H1 (cell line): ENCODE results near the gene RPS6KC1. TPM values are rescaled to one million over a fixed set of nuclear protein-coding genes. Genes with fewer than 3 reads are reported as not detected.
A peak's percentile ranks its signal among the peaks of the same experiment; 100 is the strongest.

Source experiments
- CTCF ChIA-PET: fragments of 300-600 bp; sonication (Branson Sonifier 250); formaldehyde crosslinking; loops from one replicate; lab custom pipeline; 2021; ENCODE audit not compliant: partially characterized antibody; lab: Charles Lee
- POLR2A ChIA-PET: fragments of 300-600 bp; sonication (Branson Sonifier 250); formaldehyde crosslinking; loops from one replicate; lab custom pipeline; 2021; ENCODE audit warnings: inconsistent platforms; ENCODE audit not compliant: partially characterized antibody; lab: Charles Lee
- DNase-seq, 2 experiments: peaks; one replicate each; pipeline versions ENCODE4 v3.0.0 to v3.0.0-alpha.2; 2010 to 2022; ENCODE audit warnings: low spot score in 2 of 2, low read depth in 1 of 2, mixed read lengths in 1 of 2
- FAIRE-seq: peaks from 2 replicates; lab custom pipeline; 2011; peaks lifted over from hg19 to GRCh38; lab: Jason Lieb, UNC
- H2AFZ ChIP-seq: 2 replicates; pipeline ENCODE4 v1.8.1; 2012; ENCODE audit warnings: low read length, inconsistent platforms
- H2AK5ac ChIP-seq: 2 replicates; pipeline ENCODE4 v1.6.1; 2013; ENCODE audit warnings: low read depth, low read length
- H2BK120ac ChIP-seq: replicated peaks from 2 replicates; pipeline ENCODE3; 2013; ENCODE audit warnings: low read depth, low read length, inconsistent platforms
- H2BK12ac ChIP-seq: 2 replicates; pipeline ENCODE4 v1.6.1; 2013; ENCODE audit warnings: low read depth, low read length
- H2BK15ac ChIP-seq: 2 replicates; pipeline ENCODE4 v1.6.1; 2013; ENCODE audit warnings: low read length
- H2BK20ac ChIP-seq: 2 replicates; pipeline ENCODE4 v1.6.1; 2013; ENCODE audit warnings: low read length
- H2BK5ac ChIP-seq: 2 replicates; pipeline ENCODE4 v1.6.1; 2013; ENCODE audit warnings: low read depth, low read length
- H3K14ac ChIP-seq: 2 replicates; pipeline ENCODE4 v1.6.1; 2013; ENCODE audit warnings: inconsistent platforms; ENCODE audit not compliant: insufficient read length
- H3K18ac ChIP-seq: 2 replicates; pipeline ENCODE4 v1.6.1; 2013; ENCODE audit warnings: low read length; ENCODE audit errors: extremely low read depth
- H3K23ac ChIP-seq: 2 replicates; pipeline ENCODE4 v1.6.1; 2013; ENCODE audit warnings: inconsistent platforms; ENCODE audit not compliant: insufficient read length
- H3K23me2 ChIP-seq: 2 replicates; pipeline ENCODE4 v1.6.1; 2013; ENCODE audit warnings: low read depth, low read length
- H3K27ac ChIP-seq: 2 replicates; pipeline ENCODE4 v1.6.1; 2011; ENCODE audit warnings: low read depth, low read length, inconsistent platforms
- H3K27me3 ChIP-seq, 4 experiments: replicated peaks in 1 of 4; 1 replicate in 1 of 4; 2 replicates in 3 of 4; pipeline versions ENCODE4 v1.6.1 to v1.8.1; 2011 to 2013; ENCODE audit warnings: low read length in 3 of 4, mild to moderate bottlenecking in 3 of 4, inconsistent platforms in 2 of 4, mixed read lengths in 2 of 4, moderate library complexity in 1 of 4; ENCODE audit not compliant: control insufficient read depth in 3 of 4, insufficient read depth in 3 of 4; ENCODE audit errors: extremely low read depth in 1 of 4
- H3K36me3 ChIP-seq, 4 experiments: 2 replicates each; pipeline versions ENCODE4 v1.6.1 to v1.8.1; 2011 to 2013; ENCODE audit warnings: mild to moderate bottlenecking in 4 of 4, low read length in 3 of 4, moderate library complexity in 2 of 4, control low read depth in 1 of 4, inconsistent platforms in 1 of 4; ENCODE audit not compliant: insufficient read depth in 4 of 4, control insufficient read depth in 2 of 4
- H3K4ac ChIP-seq: replicated peaks from 2 replicates; pipeline ENCODE3; 2013; ENCODE audit warnings: low read length, low read depth, mixed read lengths, inconsistent platforms; ENCODE audit not compliant: insufficient read length
- H3K4me1 ChIP-seq, 4 experiments: replicated peaks in 1 of 4; 1 replicate in 1 of 4; 2 replicates in 3 of 4; pipeline versions ENCODE4 v1.6.1 to v1.8.1; 2011 to 2013; ENCODE audit warnings: low read length in 3 of 4, inconsistent platforms in 2 of 4, mixed read lengths in 1 of 4; ENCODE audit not compliant: insufficient read depth in 4 of 4, control insufficient read depth in 3 of 4
- H3K4me2 ChIP-seq, 2 experiments: 2 replicates each; pipeline versions ENCODE4 v1.6.1 to v1.8.1; 2011 to 2013; ENCODE audit warnings: low read depth in 2 of 2, low read length in 2 of 2, control low read depth in 1 of 2, inconsistent platforms in 1 of 2, mild to moderate bottlenecking in 1 of 2; ENCODE audit not compliant: insufficient read depth in 1 of 2
- H3K4me3 ChIP-seq, 4 experiments: fragments of 200-600, 300-600 bp in 1 of 4; sonication (generic), shearing (Covaris generic), sonication (Bioruptor Twin) in 1 of 4; 2 replicates each; pipeline versions ENCODE4 v1.5.1 to v1.8.1; 2011 to 2016; ENCODE audit warnings: low read length in 4 of 4, low read depth in 3 of 4, control low read depth in 2 of 4, inconsistent platforms in 2 of 4, mild to moderate bottlenecking in 2 of 4, mixed read lengths in 1 of 4, moderate library complexity in 1 of 4; ENCODE audit not compliant: insufficient read depth in 2 of 4; ENCODE audit errors: extremely low read depth in 1 of 4
- H3K56ac ChIP-seq: replicated peaks from 2 replicates; pipeline ENCODE3; 2013; ENCODE audit warnings: low read depth, mild to moderate bottlenecking, mixed read lengths, low read length, inconsistent platforms; ENCODE audit not compliant: insufficient read length
- H3K79me1 ChIP-seq: 2 replicates; pipeline ENCODE4 v1.6.1; 2013; ENCODE audit warnings: low read depth, low read length, control low read depth
- H3K79me2 ChIP-seq, 2 experiments: 2 replicates each; pipeline versions ENCODE4 v1.6.1 to v1.8.1; 2012 to 2013; ENCODE audit warnings: low read length in 2 of 2, mild to moderate bottlenecking in 2 of 2, inconsistent platforms in 1 of 2; ENCODE audit not compliant: insufficient read depth in 2 of 2, control insufficient read depth in 1 of 2
- H3K9ac ChIP-seq, 4 experiments: replicated peaks in 1 of 4; 1 replicate in 1 of 4; 2 replicates in 3 of 4; pipeline versions ENCODE4 v1.6.1 to v1.8.1; 2011 to 2013; ENCODE audit warnings: low read depth in 3 of 4, low read length in 3 of 4, control low read depth in 2 of 4, mild to moderate bottlenecking in 2 of 4, moderate library complexity in 2 of 4, inconsistent platforms in 1 of 4; ENCODE audit errors: extremely low read depth in 1 of 4
- H3K9me3 ChIP-seq, 2 experiments: 2 replicates each; pipeline versions ENCODE4 v1.6.1 to v1.8.1; 2012 to 2013; ENCODE audit warnings: mild to moderate bottlenecking in 2 of 2, moderate library complexity in 2 of 2, control low read depth in 1 of 2, inconsistent platforms in 1 of 2, low read depth in 1 of 2, low read length in 1 of 2, mixed read lengths in 1 of 2; ENCODE audit not compliant: insufficient read depth in 2 of 2
- H4K20me1 ChIP-seq, 2 experiments: replicated peaks in 1 of 2; 2 replicates each; pipeline versions ENCODE3 to v1.8.1; 2011 to 2013; ENCODE audit warnings: inconsistent platforms in 2 of 2, low read length in 2 of 2, mild to moderate bottlenecking in 1 of 2; ENCODE audit not compliant: insufficient read depth in 2 of 2, control insufficient read depth in 1 of 2
- H4K5ac ChIP-seq: 2 replicates; pipeline ENCODE4 v1.6.1; 2013; ENCODE audit warnings: low read length, low read depth, mixed read lengths, inconsistent platforms; ENCODE audit not compliant: insufficient read length
- H4K8ac ChIP-seq: 2 replicates; pipeline ENCODE4 v1.8.0; 2013; ENCODE audit warnings: mild to moderate bottlenecking, moderate library complexity, low read length, inconsistent platforms; ENCODE audit not compliant: insufficient read depth; ENCODE audit errors: extremely low read depth
- H4K91ac ChIP-seq: replicated peaks from 2 replicates; pipeline ENCODE3; 2013; ENCODE audit warnings: low read length, mixed read lengths, inconsistent platforms; ENCODE audit not compliant: insufficient read length
- CBX5 ChIP-seq: fragments of 300-800, 300-1000 bp; sonication (generic); IDR thresholded peaks from 2 replicates; pipeline ENCODE4 v1.7.1; 2016; ENCODE audit warnings: antibody characterized with exemption, low read length, low read depth
- CREB1 ChIP-seq: IDR thresholded peaks from 2 replicates; pipeline ENCODE4 v1.6.1; 2012; ENCODE audit warnings: inconsistent platforms
- POLR2AphosphoS5 ChIP-seq: IDR thresholded peaks from 2 replicates; pipeline ENCODE4 v1.6.1; 2011; ENCODE audit warnings: low read depth, low read length
- SRF ChIP-seq: IDR thresholded peaks from 2 replicates; pipeline ENCODE4 v1.6.1; 2011; ENCODE audit warnings: mild to moderate bottlenecking, low read depth, low read length, moderate library complexity
- YY1 ChIP-seq: IDR thresholded peaks from 2 replicates; pipeline ENCODE4 v1.6.1; 2011; ENCODE audit warnings: low read depth, mild to moderate bottlenecking, low read length
- WGBS, 2 experiments: shearing (Covaris generic) in 1 of 2; methylation state at CpG; one replicate each; pipeline versions ENCODE4 v1.1.6 to v1.1.7; 2013 to 2015; ENCODE audit warnings: low lambda C conversion rate in 2 of 2, mixed read lengths in 2 of 2, inconsistent platforms in 1 of 2, low coverage in 1 of 2, missing lambda C conversion rate in 1 of 2; ENCODE audit not compliant: insufficient replicate concordance in 2 of 2, insufficient coverage in 1 of 2, insufficient read length in 1 of 2; ENCODE audit errors: extremely low coverage in 1 of 2, missing lambda C conversion rate in 1 of 2; 5-methylcytosine and 5-hydroxymethylcytosine counted together
- polyA plus RNA-seq, 7 experiments: library from polyadenylated mRNA; depleted of rRNA in 3 of 7; stranded (reverse) in 5 of 7; unstranded in 2 of 7; fragments of >200 nt in 5 of 7; fragments of 200-250 nt in 2 of 7; gene quantifications; 1 replicate in 5 of 7; 2 replicates in 1 of 7; 4 replicates in 1 of 7; pipeline versions ENCODE4 v1.2.1 to v1.2.3, GENCODE V29; 2011 to 2013; ENCODE audit warnings: missing spikeins in 2 of 7, mixed read lengths in 2 of 7
- total RNA-seq: library from RNA; stranded (reverse); fragmentation: NEBNext Ultra II Directional; extraction: Animal tissue kit (Norgen Biotek cat#: 25700); gene quantifications from 2 replicates; pipeline ENCODE4 v1.2.1, GENCODE V29; 2021

RPS6KC1 gene
- total and polyA plus RNA-seq, 2 of the 8 experiments (the other 6 are each of a cell fraction or from before 2014, with no cell fraction given) = 4.9 to 17.6 TPM

- Histone ChIP-seq H3K4me3 (peak overlapping the region; percentile 81 to 93 (median 91)), H4K8ac (no peak overlapping the region), H3K27ac (no peak overlapping the region), H2AK5ac (no peak overlapping the region), H3K79me2 (peaks cover 0 to 37% of the 10 kb centered on the region in 2 experiments; a peak in 2 of 4 replicates), H2BK20ac (no peak overlapping the region), H3K23ac (no peak overlapping the region), H3K27me3 (no peaks in the 10 kb centered on the region; a peak in 1 of 7 replicates), H4K5ac (no peak overlapping the region), H4K20me1 (no peaks in the 10 kb centered on the region), H3K79me1 (no peaks in the 10 kb centered on the region; the same call in 1 of the 2 replicates), H4K91ac (no peak overlapping the region), H2BK12ac (no peak overlapping the region), H3K9ac (peak overlapping the region in 3 of 4 experiments; percentile 40 to 60 (median 52); a peak in 6 of 7 replicates), H3K14ac (no peak overlapping the region), H2BK120ac (no peak overlapping the region), H3K4ac (no peak overlapping the region), H3K4me2 (peak overlapping the region; percentile 66 to 72), H2AFZ (0 out of 2 replicates have a peak overlapping the region, but pooled peaks have one; percentile 73), H2BK15ac (no peak overlapping the region), H3K56ac (no peak overlapping the region), H3K23me2 (no peaks in the 10 kb centered on the region; the same call in 1 of the 2 replicates), H3K4me1 (peaks cover 0 to 9% (median 2%) of the 10 kb centered on the region in 4 experiments; a peak in 2 of 7 replicates), H3K36me3 (no peaks in the 10 kb centered on the region), H3K18ac (no peak overlapping the region), H3K9me3 (no peaks in the 10 kb centered on the region), H2BK5ac (no peak overlapping the region)
- TF ChIP-seq SRF (no peak), CREB1 (no peak), YY1 (no peak), POLR2AphosphoS5 (no peak), CBX5 (no peak)
- 53% methylated on average over 2 of the region's 2 CpGs; no CpG with 5 or more reads in 1 of the 2 experiments for WGBS, 2 experiments
- DNase-seq = no peak
- POLR2A ChIA-PET = no interaction called here
- no peak for FAIRE-seq
- CTCF ChIA-PET = interaction anchor here (1.5 kb wide), 1 partner anchor 84 kb away, joined by 3 read pairs; no protein-coding TSS in a partner anchor
Observed at GRCh38 chr1:213051881-213052202, 801 bp downstream of the RPS6KC1 start.
